Nephron (organoid): ENCODE results near the gene TEX11.
"Not testable (repeated sequence)": the region's sequence is repeated elsewhere in the genome, so short reads cannot be mapped to it uniquely, and the experiment has no call there.

Source experiments
- H3K27ac Mint-ChIP-seq, 3 experiments: 2 replicates each; pipeline ENCODE4 v1.8.0; 2020; ENCODE audit warnings: mixed read lengths in 3 of 3, mild to moderate bottlenecking in 2 of 3, moderate library complexity in 1 of 3
- H3K27me3 Mint-ChIP-seq: 2 replicates; pipeline ENCODE4 v1.8.0; 2021; ENCODE audit warnings: low read depth, mild to moderate bottlenecking, moderate library complexity, mixed read lengths
- H3K36me3 Mint-ChIP-seq: 2 replicates; pipeline ENCODE4 v1.8.0; 2020; ENCODE audit warnings: low read depth, mixed read lengths
- H3K4me1 Mint-ChIP-seq: 2 replicates; pipeline ENCODE4 v1.8.0; 2020; ENCODE audit warnings: mixed read lengths
- H3K4me3 Mint-ChIP-seq, 3 experiments: 2 replicates each; pipeline ENCODE4 v1.8.0; 2020; ENCODE audit warnings: mild to moderate bottlenecking in 3 of 3, mixed read lengths in 3 of 3, moderate library complexity in 2 of 3
- H3K9me3 Mint-ChIP-seq: 2 replicates; pipeline ENCODE4 v1.8.0; 2020; ENCODE audit warnings: mixed read lengths
- CTCF ChIP-seq, 3 experiments: fragments of 200-600 bp; sonication (generic); IDR thresholded peaks; one replicate each; pipeline ENCODE4 v1.5.0; 2021; ENCODE audit warnings: antibody characterized with exemption in 3 of 3; ENCODE audit not compliant: unreplicated experiment in 3 of 3

TEX11 gene

GRCh38 chrX:70916754-70917153 lies 8.2 kb upstream of the TEX11 start:
- H3K36me3 Mint-ChIP-seq = no peaks in the 10 kb centered on the region
- H3K27ac Mint-ChIP-seq = no peak overlapping the region
- no peak for TF ChIP-seq CTCF (IDR thresholded peaks at IDR 0.05; ENCODE audit: unreplicated experiment in 3 of 3)
- H3K4me1 Mint-ChIP-seq = no peaks in the 10 kb centered on the region
- no peak overlapping the region for H3K4me3 Mint-ChIP-seq
- no peaks in the 10 kb centered on the region for H3K27me3 Mint-ChIP-seq
- no peaks in the 10 kb centered on the region for H3K9me3 Mint-ChIP-seq

- H3K36me3 Mint-ChIP-seq = no peaks in the 10 kb centered on the region
- no peaks in the 10 kb centered on the region for H3K27me3 Mint-ChIP-seq
- H3K4me1 Mint-ChIP-seq = no peaks in the 10 kb centered on the region
- no peak overlapping the region for H3K4me3 Mint-ChIP-seq
- no peak for TF ChIP-seq CTCF (IDR thresholded peaks at IDR 0.05; ENCODE audit: unreplicated experiment in 3 of 3)
- H3K27ac Mint-ChIP-seq = no peak overlapping the region
- peaks cover 10% of the 10 kb centered on the region for H3K9me3 Mint-ChIP-seq
These were observed 611 bp downstream of the TEX11 start for GRCh38 chrX:70907900-70908299.

GRCh38 chrX:70901465-70901864 lies 7.0 kb downstream of the TEX11 start:
- TF ChIP-seq CTCF (IDR thresholded peaks at IDR 0.05; ENCODE audit: unreplicated experiment in 3 of 3) = no peak
- H3K36me3 Mint-ChIP-seq = no peaks in the 10 kb centered on the region
- peaks cover 5% of the 10 kb centered on the region for H3K9me3 Mint-ChIP-seq
- H3K4me3 Mint-ChIP-seq = no peak overlapping the region
- H3K27me3 Mint-ChIP-seq = no peaks in the 10 kb centered on the region
- H3K27ac Mint-ChIP-seq = no peak overlapping the region
- no peaks in the 10 kb centered on the region for H3K4me1 Mint-ChIP-seq

GRCh38 chrX:70890441-70890840 lies 18.1 kb downstream of the TEX11 start:
- not testable (repeated sequence) for H3K4me3 Mint-ChIP-seq, H3K27me3 Mint-ChIP-seq, H3K4me1 Mint-ChIP-seq, H3K36me3 Mint-ChIP-seq, H3K27ac Mint-ChIP-seq
- H3K9me3 Mint-ChIP-seq = peaks cover 24% of the 10 kb centered on the region

- no peaks in the 10 kb centered on the region for H3K27me3 Mint-ChIP-seq
- H3K4me3 Mint-ChIP-seq = no peak overlapping the region
- no peaks in the 10 kb centered on the region for H3K36me3 Mint-ChIP-seq
- H3K27ac Mint-ChIP-seq = no peak overlapping the region
- TF ChIP-seq CTCF (IDR thresholded peaks at IDR 0.05; ENCODE audit: unreplicated experiment in 3 of 3) = no peak
- H3K4me1 Mint-ChIP-seq = no peaks in the 10 kb centered on the region
- H3K9me3 Mint-ChIP-seq = peaks cover 7% of the 10 kb centered on the region
These were observed 29.6 kb downstream of the TEX11 start for GRCh38 chrX:70878902-70879301.

GRCh38 chrX:70852294-70852693 lies 56.2 kb downstream of the TEX11 start:
- H3K4me3 Mint-ChIP-seq = no peak overlapping the region
- peaks cover 6% of the 10 kb centered on the region for H3K9me3 Mint-ChIP-seq
- H3K4me1 Mint-ChIP-seq = no peaks in the 10 kb centered on the region
- no peaks in the 10 kb centered on the region for H3K27me3 Mint-ChIP-seq
- H3K27ac Mint-ChIP-seq = no peak overlapping the region
- no peak for TF ChIP-seq CTCF (IDR thresholded peaks at IDR 0.05; ENCODE audit: unreplicated experiment in 3 of 3)
- H3K36me3 Mint-ChIP-seq = no peaks in the 10 kb centered on the region

- H3K9me3 Mint-ChIP-seq = peaks cover 13% of the 10 kb centered on the region
- not testable (repeated sequence) for H3K4me1 Mint-ChIP-seq, H3K27ac Mint-ChIP-seq
These were observed 64.4 kb downstream of the TEX11 start for GRCh38 chrX:70844081-70844480.

GRCh38 chrX:70843620-70844019 lies 64.9 kb downstream of the TEX11 start:
- H3K4me1 Mint-ChIP-seq, H3K27ac Mint-ChIP-seq: not testable (repeated sequence)

More at GRCh38 chrX:70844081-70844480, 64.4 kb downstream of the TEX11 start:
- H3K36me3 Mint-ChIP-seq, H3K4me3 Mint-ChIP-seq, H3K27me3 Mint-ChIP-seq: not testable (repeated sequence)

More at GRCh38 chrX:70843620-70844019, 64.9 kb downstream of the TEX11 start:
- H3K36me3 Mint-ChIP-seq, H3K27me3 Mint-ChIP-seq, H3K4me3 Mint-ChIP-seq: not testable (repeated sequence)
- H3K9me3 Mint-ChIP-seq = peaks cover 14% of the 10 kb centered on the region
